GM12865 (cell line): ENCODE results near the gene FLAD1.

Source experiments
- DNase-seq: peaks from one replicate; pipeline ENCODE4 v3.0.0; 2010; ENCODE audit warnings: low read depth
- H3K4me3 ChIP-seq: 2 replicates; pipeline ENCODE4 v1.5.1; 2011; ENCODE audit warnings: mild to moderate bottlenecking, low read depth, low read length, control low read depth
- CTCF ChIP-seq: IDR thresholded peaks from 2 replicates; pipeline ENCODE4 v1.5.1; 2011; ENCODE audit warnings: low read length, control low read depth, low read depth, inconsistent platforms; ENCODE audit not compliant: insufficient read depth; ENCODE audit errors: missing control alignments

FLAD1 gene

DNA sequence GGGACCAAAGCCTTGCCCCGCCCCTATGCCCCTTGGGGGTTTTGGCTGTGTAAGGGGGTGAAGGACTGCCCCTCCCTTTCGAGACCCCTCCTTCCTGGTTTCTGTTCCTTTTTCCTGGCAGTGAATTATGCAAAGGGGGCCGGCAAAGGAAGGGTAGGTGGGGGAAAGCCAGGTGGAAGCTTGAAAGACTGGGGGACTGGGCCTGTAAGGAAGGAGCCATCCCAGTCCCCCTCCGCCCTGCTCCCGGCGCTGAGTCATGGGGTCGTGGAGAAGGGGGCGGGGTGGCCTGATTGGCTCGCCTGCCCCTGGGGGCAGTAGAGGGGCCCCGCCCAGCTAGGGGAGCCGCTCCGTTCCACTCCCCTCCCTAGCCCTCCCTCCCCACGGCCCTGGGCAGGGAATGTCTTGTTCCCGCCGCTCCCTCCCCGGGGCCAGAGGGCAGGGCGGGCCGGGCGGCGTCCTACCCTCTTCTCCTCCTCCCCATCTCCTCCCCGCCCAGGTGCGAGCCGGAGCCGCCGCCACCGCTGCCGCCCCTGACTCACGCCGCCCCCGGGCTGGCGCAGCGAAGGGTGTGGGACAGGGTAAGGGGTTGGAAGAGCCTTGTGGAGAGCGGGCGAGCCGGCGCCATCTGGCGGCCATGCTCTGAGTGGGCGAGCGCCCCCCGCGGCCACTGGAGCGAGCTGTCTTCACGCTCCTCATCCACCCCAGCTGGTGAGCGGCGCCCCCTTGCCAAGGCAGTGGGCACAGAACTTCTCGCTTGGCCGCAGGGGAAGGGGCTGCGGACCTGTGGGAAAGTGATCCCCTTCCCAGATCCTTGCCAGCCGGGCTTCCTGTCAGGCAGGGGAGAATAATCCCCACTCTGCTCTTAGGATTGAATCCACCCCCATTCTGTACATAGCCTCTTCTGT is 34.1 kb downstream of the FLAD1 start:
- peak; percentile 100 for TF ChIP-seq CTCF
- DNase-seq, result peak; percentile 90
- H3K4me3 ChIP-seq, result peak overlapping the region; percentile 38

GRCh38 chr1:155017946-155018316 is 34.8 kb downstream of the FLAD1 start:
- H3K4me3 ChIP-seq, result peak overlapping the region; percentile 36
- TF ChIP-seq CTCF, result no peak
- DNase-seq, result no peak

- H3K4me3 ChIP-seq, result no peak overlapping the region
- DNase-seq, result no peak
- no peak for TF ChIP-seq CTCF
Measured at GRCh38 chr1:155018617-155019348, 35.6 kb downstream of the FLAD1 start.

GRCh38 chr1:155019377-155020245 is 36.5 kb downstream of the FLAD1 start:
- no peak for DNase-seq
- no peak for TF ChIP-seq CTCF
- H3K4me3 ChIP-seq, result no peak overlapping the region

- no peak for TF ChIP-seq CTCF
- no peak for DNase-seq
- no peak overlapping the region for H3K4me3 ChIP-seq
Measured at GRCh38 chr1:155022136-155022926, 39.2 kb downstream of the FLAD1 start.

GRCh38 chr1:155022927-155023236 is 39.7 kb downstream of the FLAD1 start:
- no peak for DNase-seq

More at GRCh38 chr1:155022927-155023236, 39.7 kb downstream of the FLAD1 start:
- no peak overlapping the region for H3K4me3 ChIP-seq
- no peak for TF ChIP-seq CTCF
